B cell (primary cell): Measurements from ENCODE around the gene ECE2. TPM values are rescaled to one million over a fixed set of nuclear protein-coding genes. Genes with fewer than 3 reads are reported as not detected.
"Not testable (repeated sequence)": the region's sequence is repeated elsewhere in the genome, so short reads cannot be mapped to it uniquely, and the experiment has no call there.

Source experiments
- ATAC-seq: fragments of 200-7000 bp; cut with Tn5 transposase; one replicate; pipeline ENCODE4 v1.10.0; 2021; ENCODE audit warnings: low read depth, mild to moderate bottlenecking, moderate number of reproducible peaks, moderate library complexity
- CTCF ChIA-PET: fragments of 350-600 bp; sonication (Branson Sonifier 250); formaldehyde crosslinking; loops from one replicate; lab custom pipeline; 2021; ENCODE audit warnings: antibody characterized with exemption, inconsistent platforms; lab: Charles Lee
- POLR2A ChIA-PET: fragments of 350-600 bp; sonication (Branson Sonifier 250); formaldehyde crosslinking; loops from one replicate; lab custom pipeline; 2021; ENCODE audit warnings: antibody characterized with exemption; lab: Charles Lee
- DNase-seq: peaks from one replicate; pipeline ENCODE4 v3.0.0; 2013
- H2AFZ ChIP-seq: 2 replicates; pipeline ENCODE4 v1.6.1; 2012; ENCODE audit warnings: mild to moderate bottlenecking, low read depth, low read length; ENCODE audit not compliant: insufficient read depth, poor library complexity, severe bottlenecking
- H3K27ac ChIP-seq, 2 donors: 1 replicate in 1 of 2; 2 replicates in 1 of 2; pipeline ENCODE4 v1.5.1; 2012 to 2013; ENCODE audit warnings: low read length in 2 of 2, mild to moderate bottlenecking in 2 of 2, moderate library complexity in 1 of 2
- H3K27me3 ChIP-seq, 4 experiments: fragments of 200-600 bp in 1 of 4; sonication (generic) in 1 of 4; replicated peaks in 1 of 4; 1 replicate in 2 of 4; 2 replicates in 2 of 4; pipeline versions ENCODE4 v1.6.1 to v1.7.0; 2013 to 2016; ENCODE audit warnings: low read length in 3 of 4, mild to moderate bottlenecking in 2 of 4, mixed read lengths in 1 of 4, moderate library complexity in 1 of 4; ENCODE audit not compliant: insufficient read depth in 4 of 4, control insufficient read depth in 3 of 4; ENCODE audit errors: control extremely low read depth in 1 of 4
- H3K36me3 ChIP-seq, 2 experiments: replicated peaks in 1 of 2; 1 replicate in 1 of 2; 2 replicates in 1 of 2; pipeline versions ENCODE4 v1.6.1 to v1.7.1; 2013; ENCODE audit warnings: low read length in 1 of 2; ENCODE audit not compliant: insufficient read depth in 2 of 2, control insufficient read depth in 1 of 2; ENCODE audit errors: control extremely low read depth in 1 of 2, extremely low read depth in 1 of 2
- H3K4me1 ChIP-seq, 2 donors: fragments of 200-600 bp in 1 of 2; sonication (generic) in 1 of 2; 1 replicate in 1 of 2; 2 replicates in 1 of 2; pipeline versions ENCODE4 v1.5.1 to v1.6.1; 2013 to 2017; ENCODE audit warnings: low read length in 2 of 2; ENCODE audit not compliant: control insufficient read depth in 2 of 2, insufficient read depth in 2 of 2
- H3K4me2 ChIP-seq: replicated peaks from 2 replicates; pipeline ENCODE3; 2012; ENCODE audit warnings: mild to moderate bottlenecking, low read depth, low read length; ENCODE audit not compliant: poor library complexity, severe bottlenecking
- H3K4me3 ChIP-seq, 5 experiments: fragments of 200-600 bp in 1 of 5; sonication (generic) in 1 of 5; 1 replicate in 3 of 5; 2 replicates in 2 of 5; pipeline versions ENCODE4 v1.5.1 to v1.7.0; 2011 to 2016; ENCODE audit warnings: low read length in 4 of 5, mild to moderate bottlenecking in 4 of 5, low read depth in 2 of 5, control low read depth in 1 of 5, moderate library complexity in 1 of 5; ENCODE audit not compliant: insufficient read depth in 1 of 5; ENCODE audit errors: control extremely low read depth in 1 of 5, extremely low read depth in 1 of 5
- H3K79me2 ChIP-seq: fragments of 200-600 bp; sonication (generic); one replicate; pipeline ENCODE4 v1.6.0; 2016; ENCODE audit warnings: low read length; ENCODE audit not compliant: control insufficient read depth, insufficient read depth
- H3K9ac ChIP-seq: fragments of 200-600 bp; sonication (generic); 2 replicates; pipeline ENCODE4 v1.6.1; 2017; ENCODE audit warnings: mild to moderate bottlenecking, low read length, moderate library complexity
- H3K9me3 ChIP-seq, 3 donors: one replicate each; pipeline versions ENCODE4 v1.6.1 to v1.7.1; 2013; ENCODE audit warnings: low read length in 2 of 3; ENCODE audit not compliant: control insufficient read depth in 2 of 3, insufficient read depth in 1 of 3; ENCODE audit errors: control extremely low read depth in 1 of 3
- H4K20me1 ChIP-seq: 2 replicates; pipeline ENCODE4 v1.6.0; 2012; ENCODE audit warnings: mild to moderate bottlenecking, low read length; ENCODE audit not compliant: insufficient read depth, control insufficient read depth, poor library complexity, severe bottlenecking
- H3K27ac Mint-ChIP-seq: one replicate; pipeline ENCODE4 v1.8.0; 2021; ENCODE audit warnings: mixed read lengths
- H3K27me3 Mint-ChIP-seq: one replicate; pipeline ENCODE4 v1.8.0; 2021; ENCODE audit warnings: mixed read lengths
- H3K4me1 Mint-ChIP-seq: one replicate; pipeline ENCODE4 v1.8.0; 2021; ENCODE audit warnings: mixed read lengths
- H3K4me3 Mint-ChIP-seq: one replicate; pipeline ENCODE4 v1.8.0; 2021; ENCODE audit warnings: mixed read lengths
- H3K9me3 Mint-ChIP-seq: one replicate; pipeline ENCODE4 v1.8.0; 2022; ENCODE audit warnings: mixed read lengths; ENCODE audit not compliant: insufficient read depth
- CTCF ChIP-seq: fragments of 200-600 bp; IDR thresholded peaks from one replicate; pipeline ENCODE4 v1.8.0; 2022; ENCODE audit warnings: antibody characterized with exemption, mild to moderate bottlenecking
- EZH2 ChIP-seq: IDR thresholded peaks from 2 replicates; pipeline ENCODE4 v1.6.1; 2012; ENCODE audit warnings: borderline replicate concordance, low read depth, mild to moderate bottlenecking, moderate library complexity, low read length; ENCODE audit not compliant: insufficient read depth, poor library complexity, severe bottlenecking
- WGBS: methylation state at CpG from one replicate; pipeline ENCODE4 v1.1.5; 2013; ENCODE audit warnings: missing lambda C conversion rate; ENCODE audit not compliant: insufficient coverage; 5-methylcytosine and 5-hydroxymethylcytosine counted together
- intact Hi-C: fragments of 100-400 bp; cut with micrococcal nuclease; formaldehyde crosslinking; loops from one replicate; pipeline ENCODE4 v1.10.0; 2022
- polyA plus RNA-seq: library from polyadenylated mRNA; depleted of rRNA; stranded (reverse); fragments of >200 nt; gene quantifications from 2 replicates; pipeline ENCODE4 v1.2.3, GENCODE V29; 2012
- total RNA-seq, 2 donors: library from RNA; stranded (reverse); fragments of 120-200 nt in 1 of 2; gene quantifications; 1 replicate in 1 of 2; 2 replicates in 1 of 2; pipeline versions ENCODE4 v1.2.3 to v1.2.4, GENCODE V29; 2013 to 2022

ECE2 gene
- total and polyA plus RNA-seq, 2 donors (not counting 1 experiment from before 2014, with no cell fraction given), result not detected

- H3K4me1 ChIP-seq, H3K27ac Mint-ChIP-seq, intact Hi-C loops, H3K4me3 ChIP-seq, H3K4me3 Mint-ChIP-seq, H3K27ac ChIP-seq, H3K4me2 ChIP-seq, H3K4me1 Mint-ChIP-seq, H3K36me3 ChIP-seq, H3K79me2 ChIP-seq, H3K9me3 Mint-ChIP-seq, ATAC-seq, H3K9ac ChIP-seq, POLR2A ChIA-PET, H4K20me1 ChIP-seq, H3K9me3 ChIP-seq, DNase-seq, CTCF ChIA-PET, H2AFZ ChIP-seq: not testable (repeated sequence)
- peaks cover 0 to 43% (median 18%) of the 10 kb centered on the region in 4 experiments for H3K27me3 ChIP-seq
- WGBS, result no CpG with 5 or more reads among the region's 1 CpG
- H3K27me3 Mint-ChIP-seq, result peaks cover 43% of the 10 kb centered on the region
Observed at GRCh38 chr3:184267249-184267648, 8.6 kb upstream of the ECE2 start.

GRCh38 chr3:184272269-184272668 is 3.6 kb upstream of the ECE2 start:
- intact Hi-C loops, result no loop called here
- peaks cover 0 to 35% (median 17%) of the 10 kb centered on the region in 4 experiments for H3K27me3 ChIP-seq
- H3K27ac ChIP-seq, result no peak overlapping the region
- DNase-seq (no peak), ATAC-seq (no peak)
- WGBS, result 29% methylated on average over 1 of the region's 1 CpG
- H3K9me3 ChIP-seq, result peaks cover 0 to 11% (median 0%) of the 10 kb centered on the region in 3 donors
- no peak overlapping the region for H3K4me3 Mint-ChIP-seq
- no peak overlapping the region for H3K27ac Mint-ChIP-seq
- H3K79me2 ChIP-seq, result no peaks in the 10 kb centered on the region
- H3K9me3 Mint-ChIP-seq, result peaks cover 1% of the 10 kb centered on the region
- H3K4me1 ChIP-seq, result peaks cover 0 to 5% of the 10 kb centered on the region in 2 donors
- H3K4me1 Mint-ChIP-seq, result peaks cover 4% of the 10 kb centered on the region
- H3K4me3 ChIP-seq, result no peak overlapping the region
- H4K20me1 ChIP-seq, result no peaks in the 10 kb centered on the region
- ChIA-PET POLR2A (interaction anchor here (0.5 kb wide), 1 partner anchor 48 kb away, joined by 7 read pairs; no protein-coding TSS in a partner anchor), CTCF (no interaction called here)
- no peak overlapping the region for H2AFZ ChIP-seq
- no peaks in the 10 kb centered on the region for H3K36me3 ChIP-seq
- TF ChIP-seq EZH2 (no peak), CTCF (no peak)
- H3K27me3 Mint-ChIP-seq, result peaks cover 50% of the 10 kb centered on the region
- H3K9ac ChIP-seq, result no peak overlapping the region
- no peak overlapping the region for H3K4me2 ChIP-seq
